HL-60/S4 (cell line): Measurements from ENCODE around the gene ANKRD17.

Experiments
- in situ Hi-C: fragments of 300-500 bp; cut with MboI; formaldehyde crosslinking; loops from 2 replicates; pipeline ENCODE4 v1.14.3; 2022; ENCODE audit warnings: low sequenced_read_pairs

The ANKRD17 gene

DNA sequence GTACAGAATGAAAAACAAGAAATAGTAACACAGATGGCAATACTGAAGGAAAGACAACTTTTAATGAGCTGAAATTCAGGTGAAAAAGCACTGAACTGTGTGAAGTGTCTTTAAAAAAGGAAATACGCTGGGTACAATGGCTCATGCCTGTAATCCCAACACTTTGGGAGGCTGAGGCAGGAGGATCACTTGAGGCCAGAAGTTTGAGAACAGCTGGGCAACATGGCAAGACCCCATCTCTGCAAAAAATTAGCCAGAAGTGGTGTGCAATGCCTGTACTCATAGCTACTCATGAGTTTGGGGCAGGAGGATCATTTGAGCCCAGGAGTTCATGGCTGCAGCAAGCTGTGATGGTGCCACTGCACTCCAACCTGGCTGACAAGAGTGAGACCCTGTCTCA lies 129.3 kb downstream of the ANKRD17 start:
- in situ Hi-C loops: no loop called here

GRCh38 chr4:73127839-73128453 lies 130.7 kb downstream of the ANKRD17 start:
- in situ Hi-C loops: no loop called here

DNA sequence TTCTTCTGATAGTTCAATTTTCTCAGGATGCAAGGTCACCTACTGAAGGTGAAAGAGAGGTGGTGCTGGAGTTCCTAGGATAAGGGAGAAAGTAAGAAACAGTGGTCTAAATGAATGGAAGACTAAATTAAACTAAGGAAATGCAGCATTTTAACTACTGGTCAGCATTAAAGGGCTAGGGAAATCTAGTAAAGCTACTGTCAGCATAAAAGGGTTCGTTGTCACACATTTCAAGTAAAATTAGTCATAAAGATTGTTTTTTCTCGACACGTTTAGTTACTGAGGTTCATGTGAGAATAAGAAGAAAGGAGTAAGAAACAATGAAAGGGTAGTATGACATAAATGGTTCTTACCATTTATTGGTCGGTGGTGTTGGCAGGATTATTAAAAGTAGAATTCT lies 149.1 kb downstream of the ANKRD17 start:
- in situ Hi-C loops: no loop called here

DNA sequence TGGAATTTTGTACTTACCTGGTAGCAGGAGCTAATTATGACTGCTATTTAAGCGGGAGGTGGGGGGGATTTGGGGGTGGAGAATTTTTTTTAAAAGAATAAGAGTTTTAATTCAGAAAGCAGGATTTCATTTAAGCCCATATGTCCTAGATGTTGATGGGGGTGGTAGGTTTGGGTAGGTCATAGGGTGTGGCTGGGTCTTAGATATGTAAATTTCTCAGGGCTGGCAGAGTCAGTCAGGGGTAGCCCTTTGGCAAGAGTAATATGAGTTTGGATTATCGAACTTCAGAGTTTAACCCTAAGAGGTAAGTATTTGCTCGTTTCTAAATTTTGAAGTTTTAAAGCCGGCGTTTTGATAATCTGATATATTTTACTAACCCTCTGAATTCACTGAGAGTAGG lies 153.9 kb downstream of the ANKRD17 start:
- in situ Hi-C loops: no loop called here

DNA sequence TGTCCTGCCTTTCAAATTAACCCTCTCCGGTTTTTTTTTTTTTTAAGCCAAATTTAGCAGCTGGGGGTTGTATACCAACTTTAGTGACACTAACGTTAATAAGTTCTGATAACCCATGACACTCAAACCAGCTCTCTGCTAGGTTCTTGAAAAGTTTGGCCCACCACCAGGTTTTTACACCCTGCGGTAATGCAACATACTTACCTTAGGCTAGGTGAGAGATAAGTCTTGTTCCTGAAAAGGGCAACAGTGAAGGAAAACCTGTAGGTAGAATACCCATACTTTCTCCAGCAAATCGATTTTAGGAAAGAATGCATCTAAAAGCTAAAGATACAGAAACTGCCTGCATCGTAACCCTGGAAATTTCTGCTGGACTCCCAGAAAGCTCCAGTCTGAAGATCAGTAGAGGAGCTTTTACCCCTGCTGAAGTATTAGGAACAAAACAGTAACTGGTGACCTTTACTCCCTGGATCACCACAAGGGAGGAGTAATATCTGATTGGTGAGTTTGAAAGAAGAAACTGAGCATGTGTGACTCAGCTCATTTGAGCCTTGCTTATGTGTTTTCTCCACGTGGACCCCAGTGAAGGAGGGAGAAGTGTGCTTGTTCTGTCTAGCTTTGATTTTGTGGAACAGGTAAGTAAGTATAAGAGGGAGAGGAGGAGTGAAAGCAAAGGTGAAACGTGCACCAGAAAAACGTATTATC lies 154.6 kb downstream of the ANKRD17 start:
- in situ Hi-C loops: no loop called here

DNA sequence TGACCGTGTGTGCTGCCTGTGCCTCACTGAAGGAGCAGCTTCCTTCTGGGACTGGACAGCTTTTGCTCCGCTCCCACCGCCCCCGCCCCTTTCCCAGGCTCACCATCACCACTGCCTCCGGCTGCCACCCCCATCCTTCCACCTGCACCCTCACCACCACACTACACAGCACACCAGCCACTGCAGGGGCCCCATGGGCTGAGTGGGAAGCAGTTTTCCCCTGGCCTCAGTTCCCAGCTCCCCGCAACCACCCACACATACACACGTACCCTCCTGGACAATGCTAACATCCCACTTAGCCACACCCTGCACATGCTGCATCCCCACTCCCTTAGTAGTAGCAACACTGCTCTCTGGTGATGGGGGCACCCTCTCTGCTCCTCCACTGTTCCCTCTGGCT lies 159.5 kb downstream of the ANKRD17 start:
- in situ Hi-C loops: no loop called here

GRCh38 chr4:73098713-73099112 lies 159.9 kb downstream of the ANKRD17 start:
- in situ Hi-C loops: no loop called here

DNA sequence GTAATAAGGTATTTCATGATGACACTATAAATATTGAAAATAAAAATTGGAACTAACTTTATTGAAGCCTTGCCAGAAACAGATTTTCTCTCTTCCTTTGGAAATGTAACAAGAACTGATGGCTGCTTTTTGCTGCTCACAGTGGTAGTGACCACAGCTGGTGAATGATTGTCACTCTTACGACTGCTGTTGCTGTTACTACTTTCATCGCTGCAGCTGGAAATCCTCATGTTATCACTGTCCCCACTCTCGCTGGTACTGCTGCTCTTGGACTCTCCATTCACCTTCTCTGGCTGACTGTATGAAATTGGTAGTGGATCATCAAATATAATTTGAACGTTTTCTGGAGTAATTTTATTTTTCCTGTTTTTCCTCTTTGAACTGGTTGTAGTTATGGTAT lies 160.6 kb downstream of the ANKRD17 start:
- in situ Hi-C loops: no loop called here

DNA sequence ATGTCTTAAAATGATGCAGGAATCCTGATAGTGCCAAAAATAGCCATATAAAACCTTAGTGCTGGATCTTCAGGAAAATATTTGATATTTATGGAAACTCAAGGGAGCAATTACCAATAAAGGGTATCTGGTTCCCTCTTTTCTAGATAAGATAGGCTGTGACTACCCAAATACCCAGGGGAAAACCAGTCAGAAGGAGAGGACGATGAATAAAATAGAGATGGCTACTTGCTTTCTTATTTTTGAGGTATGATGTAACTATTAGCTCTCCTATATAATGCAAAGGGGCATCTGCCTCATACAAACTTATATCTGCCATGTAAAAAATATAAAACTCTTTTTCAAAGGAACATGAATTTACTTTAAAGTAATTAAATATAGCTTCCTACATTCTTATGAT lies 165.7 kb downstream of the ANKRD17 start:
- in situ Hi-C loops: no loop called here

GRCh38 chr4:73090738-73091137 lies 167.9 kb downstream of the ANKRD17 start:
- in situ Hi-C loops: no loop called here

GRCh38 chr4:73087871-73088270 lies 170.7 kb downstream of the ANKRD17 start:
- in situ Hi-C loops: no loop called here

DNA sequence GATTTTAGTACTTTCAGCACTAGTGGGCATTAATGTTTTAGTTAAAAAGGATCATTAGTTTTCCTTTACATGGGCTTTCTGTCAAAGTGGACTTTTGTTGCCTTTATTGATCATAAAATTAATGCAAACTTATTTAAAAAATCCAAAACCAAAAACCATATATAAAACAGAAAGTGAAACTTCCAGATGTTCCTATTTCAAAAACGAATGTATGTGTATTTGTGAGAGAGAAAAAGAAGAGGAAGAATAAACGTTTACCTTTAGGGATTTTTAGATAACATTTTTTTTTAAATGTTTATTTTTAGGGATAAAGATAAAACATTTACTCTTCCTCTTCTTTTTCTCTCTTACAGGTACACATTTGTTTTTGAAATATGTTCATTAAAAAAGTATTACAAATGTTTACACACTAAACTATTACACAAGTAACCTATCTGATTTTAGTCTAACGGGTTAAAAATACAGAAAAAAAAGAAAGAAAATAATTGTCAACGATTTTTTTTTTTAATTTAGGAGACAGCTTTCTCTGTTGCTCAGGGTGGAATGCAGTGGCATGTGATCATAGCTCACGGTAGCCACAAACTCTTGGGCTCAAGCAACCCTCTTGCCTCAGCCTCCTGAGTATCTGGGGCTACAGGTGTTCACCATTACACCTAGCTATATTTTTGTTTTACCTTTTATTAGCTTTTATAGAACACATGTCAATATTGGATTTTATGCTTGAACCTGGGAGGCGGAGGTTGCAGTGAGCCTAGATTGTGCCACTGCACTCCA lies 172.3 kb downstream of the ANKRD17 start:
- in situ Hi-C loops: no loop called here

- in situ Hi-C loops: no loop called here
Observed at GRCh38 chr4:73080789-73081188, 177.8 kb downstream of the ANKRD17 start.

- in situ Hi-C loops: no loop called here
Observed at GRCh38 chr4:73075832-73076231, 182.8 kb downstream of the ANKRD17 start.

DNA sequence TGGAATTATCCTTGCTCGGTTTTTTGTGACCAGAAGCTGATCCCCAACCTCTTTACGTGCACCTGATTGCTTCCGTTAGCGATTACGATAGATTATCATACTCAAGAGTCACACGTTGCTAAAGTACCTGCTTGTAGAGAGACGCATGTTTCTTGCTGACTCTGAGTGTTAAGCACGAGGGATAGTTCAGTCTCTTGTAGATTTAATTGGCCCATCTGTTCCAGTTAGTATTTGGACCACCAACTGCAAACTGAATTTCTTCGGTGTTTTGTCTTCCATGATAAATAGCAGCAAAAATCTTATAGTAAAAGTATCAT lies 188.6 kb downstream of the ANKRD17 start:
- in situ Hi-C loops: no loop called here

GRCh38 chr4:73069338-73070073 lies 189.1 kb downstream of the ANKRD17 start, which contains the start of gene COX18:
COX18 (minus strand) TSS chr4:73069716; CDS start chr4:73069649, 67 bp downstream.
- in situ Hi-C loops: no loop called here

DNA sequence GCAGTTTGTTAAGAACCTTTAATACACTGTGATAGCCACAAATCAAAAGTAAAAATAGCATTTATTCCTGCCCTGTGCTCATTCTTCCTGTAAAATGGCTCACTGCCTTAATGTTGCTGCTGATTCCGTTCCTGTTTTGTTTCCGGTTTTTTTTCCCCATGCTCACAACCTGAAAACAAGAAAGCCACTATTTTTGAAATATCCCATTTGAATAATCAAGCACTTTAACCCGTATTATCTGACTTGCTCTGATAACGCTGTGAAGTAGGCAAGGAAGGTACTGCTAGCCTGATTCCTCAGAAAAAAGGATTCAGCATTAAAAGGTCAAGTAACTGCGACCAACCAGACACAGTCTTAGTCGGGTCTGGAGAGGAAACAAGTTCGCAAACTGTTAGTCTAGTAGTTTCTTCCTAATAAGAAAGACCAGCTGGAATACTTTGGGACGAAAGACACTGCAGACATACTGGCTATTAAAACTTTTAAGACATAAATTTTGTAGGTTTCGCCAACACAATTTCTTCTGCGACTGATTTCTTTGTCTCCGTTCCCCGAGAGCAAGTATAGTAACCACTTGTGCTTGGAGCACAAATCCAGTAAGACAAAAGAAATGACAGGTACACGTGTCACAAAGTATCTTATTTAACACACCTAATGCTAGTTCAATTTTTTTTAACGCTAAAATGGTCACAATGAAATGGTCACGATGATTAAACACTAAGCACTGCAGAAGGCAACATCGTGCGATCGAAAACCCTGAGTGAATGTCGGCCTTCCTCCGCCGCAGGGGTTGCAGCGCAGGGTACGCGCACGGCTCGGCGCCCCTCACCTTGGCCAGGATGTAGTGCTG lies 189.9 kb downstream of the ANKRD17 start:
- in situ Hi-C loops: no loop called here

GRCh38 chr4:73067971-73068394 lies 190.6 kb downstream of the ANKRD17 start:
- in situ Hi-C loops: no loop called here

DNA sequence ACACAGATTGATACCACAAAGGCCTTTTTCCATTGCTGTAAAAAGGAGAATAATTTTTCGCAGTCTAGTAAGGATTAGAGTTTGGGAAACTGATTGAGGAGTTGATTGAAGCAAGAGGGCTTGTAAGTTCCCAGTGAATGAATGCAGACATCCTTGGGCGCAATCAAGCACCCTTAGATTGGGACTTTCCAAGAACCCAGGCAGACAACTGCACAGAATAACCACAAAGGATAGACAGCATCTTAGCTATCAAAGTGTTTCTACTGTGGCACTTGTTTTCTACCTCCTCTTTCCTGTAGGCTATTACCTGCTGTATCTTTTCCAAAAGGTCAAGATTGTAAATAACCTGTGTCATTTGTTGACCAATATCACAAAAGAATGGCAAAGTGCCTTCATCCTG lies 191.7 kb downstream of the ANKRD17 start:
- in situ Hi-C loops: no loop called here

GRCh38 chr4:73066445-73066844 lies 192.2 kb downstream of the ANKRD17 start:
- in situ Hi-C loops: no loop called here
